ENCODE results near the gene CYTH4.

The CYTH4 gene

GRCh38 chr22:37331856-37332536, 49.7 kb downstream of the CYTH4 start:
- no peak for DNase-seq

GRCh38 chr22:37333724-37334460, 51.6 kb downstream of the CYTH4 start:
- DNase-seq: peak; percentile 5

GRCh38 chr22:37334461-37334858, 52.2 kb downstream of the CYTH4 start:
- no peak for DNase-seq

- DNase-seq: peak; percentile 10
Observed at GRCh38 chr22:37334859-37335805, 52.8 kb downstream of the CYTH4 start.

- no peak for DNase-seq
Observed at GRCh38 chr22:37335806-37336199, 53.5 kb downstream of the CYTH4 start.

- DNase-seq: no peak
Observed at GRCh38 chr22:37336579-37336978, 54.3 kb downstream of the CYTH4 start.

- DNase-seq: no peak
Observed at GRCh38 chr22:37337204-37337943, 55.1 kb downstream of the CYTH4 start.

- no peak for DNase-seq
Observed at GRCh38 chr22:37338539-37339246, 56.4 kb downstream of the CYTH4 start.

- peak; percentile 18 for DNase-seq
Observed at GRCh38 chr22:37340331-37341262, 58.3 kb downstream of the CYTH4 start.

- no peak for DNase-seq
Observed at GRCh38 chr22:37342065-37342464, 59.8 kb downstream of the CYTH4 start.

- DNase-seq: no peak
Observed at GRCh38 chr22:37343348-37343747, 61.0 kb downstream of the CYTH4 start.

GRCh38 chr22:37343863-37344734, 61.8 kb downstream of the CYTH4 start:
- DNase-seq: no peak

GRCh38 chr22:37344735-37345449, 62.6 kb downstream of the CYTH4 start:
- no peak for DNase-seq

GRCh38 chr22:37345863-37346504, 63.7 kb downstream of the CYTH4 start:
- no peak for DNase-seq

GRCh38 chr22:37346505-37346895, 64.2 kb downstream of the CYTH4 start:
- DNase-seq: no peak

- no peak for DNase-seq
Observed at GRCh38 chr22:37349043-37349814, 66.9 kb downstream of the CYTH4 start.

GRCh38 chr22:37351232-37351631, 68.9 kb downstream of the CYTH4 start:
- DNase-seq: no peak

GRCh38 chr22:37352481-37352880, 70.2 kb downstream of the CYTH4 start:
- DNase-seq: no peak
